IPS DF 19.7 (cell line): ENCODE results near the gene CREB5.

Source experiments
- DNase-seq: peaks from one replicate; pipeline ENCODE4 v3.0.0-alpha.2; 2013; ENCODE audit warnings: low read depth, low spot score

The CREB5 gene

DNA sequence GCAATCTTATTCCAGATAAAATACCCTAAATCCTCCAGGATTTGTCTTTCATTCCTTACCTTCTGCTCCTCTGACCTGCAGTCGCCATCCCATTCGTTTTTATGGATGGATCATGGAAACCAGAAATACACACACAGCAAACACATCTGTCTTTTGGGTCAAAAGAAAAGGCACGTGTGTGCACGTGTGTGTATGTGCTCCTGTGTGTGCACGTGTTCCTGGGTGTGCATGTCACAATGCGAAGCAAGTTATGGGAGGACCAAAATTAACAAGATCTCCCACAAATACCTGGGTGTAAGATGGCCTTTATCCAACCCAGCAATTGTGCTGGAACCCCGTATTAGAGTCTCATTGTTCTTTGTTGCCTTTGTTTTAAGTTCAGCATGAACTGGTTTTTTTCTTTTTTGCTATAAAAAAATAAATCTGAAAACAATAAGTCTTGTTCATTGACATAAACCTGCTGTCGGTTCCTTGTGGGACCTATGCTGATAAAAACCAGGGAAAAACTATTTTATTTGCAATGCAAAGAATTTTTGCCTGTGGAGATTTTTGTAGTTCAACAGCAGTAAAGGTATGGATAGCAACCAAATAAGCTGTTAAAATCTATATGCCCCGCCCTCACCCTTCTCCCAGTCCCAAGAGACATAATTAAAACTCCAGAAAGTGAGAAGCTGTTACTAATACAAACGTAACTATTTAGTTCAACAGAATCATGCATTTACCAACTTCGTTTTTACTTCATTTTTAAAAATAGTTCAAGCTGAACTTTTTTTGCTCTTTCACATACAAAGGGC, 229.6 kb downstream of the CREB5 start:
- DNase-seq: no peak

DNA sequence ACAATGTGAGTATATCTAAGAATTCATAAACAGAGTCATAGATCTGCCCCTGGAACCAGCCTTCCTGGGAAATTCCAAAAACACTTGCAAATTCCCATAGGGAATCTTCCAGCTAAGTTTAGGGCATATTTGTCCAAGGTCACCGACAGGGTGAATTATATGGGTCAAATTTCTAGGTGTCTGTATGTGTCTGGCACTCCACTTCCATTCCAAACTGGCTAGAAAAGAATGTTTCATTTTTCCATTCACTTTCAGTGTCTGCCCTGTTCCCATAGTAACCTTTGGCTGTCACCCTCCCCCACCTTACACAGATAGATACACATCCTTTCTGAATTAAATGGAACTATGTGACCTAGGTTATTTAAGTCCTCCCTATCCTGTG, 230.9 kb downstream of the CREB5 start:
- no peak for DNase-seq

DNA sequence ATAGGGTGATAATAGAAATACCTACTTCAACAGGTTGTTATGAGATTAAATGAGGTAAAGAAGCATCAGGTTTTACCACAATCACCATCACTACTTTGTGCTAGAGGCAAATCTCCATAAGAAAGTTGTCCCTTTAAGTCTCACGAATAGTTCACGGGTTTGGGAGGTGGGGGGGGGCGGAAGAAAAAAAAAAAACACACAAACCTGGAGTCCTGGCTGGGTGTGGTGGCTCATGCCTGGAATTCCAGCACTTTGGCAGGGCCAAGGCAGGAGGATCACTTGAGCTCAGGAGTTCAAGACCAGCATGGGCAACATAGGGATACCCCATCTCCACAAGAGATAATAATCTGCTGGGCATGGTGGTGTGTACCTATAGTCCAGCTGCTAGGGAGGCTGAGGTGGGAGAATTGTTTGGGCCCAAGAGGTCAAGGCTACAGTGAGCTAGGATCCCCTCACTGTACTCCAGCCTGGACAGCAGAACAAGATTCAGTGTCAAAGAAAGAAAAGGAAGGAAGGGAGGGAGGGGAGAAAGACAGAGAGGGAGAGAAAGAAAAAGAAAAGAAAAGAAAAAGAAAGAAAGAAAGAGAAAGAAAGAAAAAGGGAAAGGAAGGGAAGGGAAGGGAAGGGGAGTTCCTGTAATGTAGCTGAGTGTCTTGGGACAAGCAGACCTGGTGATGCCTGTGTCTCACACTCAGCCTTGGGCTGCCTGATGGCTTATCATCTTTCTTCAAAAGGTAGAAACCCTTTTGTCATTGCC, 231.4 kb downstream of the CREB5 start:
- DNase-seq: peak; percentile 35

DNA sequence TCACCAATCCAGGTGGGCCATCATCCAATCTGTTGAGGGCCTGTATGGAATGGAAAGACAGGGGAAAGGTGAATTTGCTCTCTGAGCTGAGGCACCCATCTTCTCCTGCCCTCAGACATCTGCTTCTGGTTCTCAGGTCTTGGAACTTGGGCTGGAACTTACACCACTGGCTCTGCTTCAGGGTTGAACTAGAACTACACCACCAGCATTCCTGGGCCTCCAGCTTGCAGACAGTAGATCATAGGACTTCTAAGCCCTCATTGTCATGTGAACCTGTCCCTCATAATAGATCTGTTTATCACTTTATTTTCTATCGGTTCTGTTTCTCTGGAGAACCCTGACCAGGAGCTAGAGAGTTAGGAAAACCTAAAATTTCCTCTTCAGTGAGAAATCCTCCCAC, 233.5 kb downstream of the CREB5 start:
- DNase-seq: no peak

DNA sequence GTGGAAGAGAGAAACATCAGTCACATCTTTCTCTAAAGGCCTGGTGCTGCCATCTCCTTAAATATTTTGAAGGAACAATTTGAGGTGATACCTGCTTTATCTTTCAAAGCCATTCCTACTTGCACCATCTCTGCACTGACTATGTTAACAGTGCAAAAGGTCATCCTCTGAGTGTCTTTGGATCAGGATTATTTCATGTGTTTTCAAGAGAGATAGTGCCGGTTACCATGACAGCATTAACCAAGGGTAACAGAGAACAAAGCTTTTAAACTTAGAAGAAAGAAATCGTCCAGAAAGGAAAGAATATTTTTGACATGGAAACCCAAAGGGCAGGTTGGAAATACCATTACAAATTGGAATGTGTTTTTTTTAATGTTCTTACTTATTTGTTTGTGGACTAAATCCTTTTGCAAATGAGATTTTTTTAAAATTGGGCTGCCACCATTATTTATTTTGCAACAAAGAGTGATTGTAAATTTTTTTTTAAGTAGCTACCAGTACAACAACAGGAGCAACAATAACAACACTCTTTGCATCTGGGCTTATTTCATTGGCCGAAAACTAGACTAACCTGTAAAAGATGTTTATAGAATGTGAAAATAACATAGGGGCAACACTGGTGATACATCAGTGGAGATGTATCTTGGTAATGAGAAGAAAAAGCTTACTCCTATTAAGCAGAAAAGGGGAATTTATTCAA, 234.2 kb downstream of the CREB5 start:
- no peak for DNase-seq

DNA sequence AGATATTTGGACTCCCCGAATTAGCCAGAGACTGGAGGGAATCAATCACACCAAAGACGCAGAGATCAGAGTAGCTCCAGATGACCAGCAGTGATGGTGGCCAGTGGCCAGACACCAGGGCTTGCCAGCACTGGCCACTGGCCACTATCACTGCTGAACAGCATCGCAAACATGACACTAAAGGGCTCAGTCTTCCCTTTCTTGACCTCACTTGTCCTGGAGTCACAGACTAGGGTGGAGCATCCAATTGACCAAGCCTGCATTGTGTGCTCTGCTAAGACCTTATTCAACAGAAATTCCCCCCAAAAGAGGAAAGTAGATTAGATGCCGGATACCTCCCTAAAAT, 234.7 kb downstream of the CREB5 start:
- DNase-seq: no peak

DNA sequence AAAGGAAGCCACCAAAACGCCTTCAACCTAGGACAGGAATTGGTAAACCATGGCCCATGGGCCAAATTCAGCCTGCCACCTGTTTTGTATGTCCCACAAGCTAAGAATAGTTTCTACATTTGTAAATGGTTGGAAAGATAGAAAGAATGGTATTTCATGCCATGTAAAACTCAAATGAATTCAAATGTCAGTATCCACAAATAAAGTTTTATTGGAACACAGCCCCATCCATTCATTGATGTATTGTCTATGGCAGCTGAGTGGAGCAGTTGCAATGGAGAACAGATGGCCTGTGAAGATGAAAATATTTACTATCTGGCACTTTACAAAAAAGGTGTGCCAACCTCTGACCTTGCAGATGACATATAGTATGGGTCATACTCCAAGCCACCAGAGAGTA, 236.9 kb downstream of the CREB5 start:
- no peak for DNase-seq

DNA sequence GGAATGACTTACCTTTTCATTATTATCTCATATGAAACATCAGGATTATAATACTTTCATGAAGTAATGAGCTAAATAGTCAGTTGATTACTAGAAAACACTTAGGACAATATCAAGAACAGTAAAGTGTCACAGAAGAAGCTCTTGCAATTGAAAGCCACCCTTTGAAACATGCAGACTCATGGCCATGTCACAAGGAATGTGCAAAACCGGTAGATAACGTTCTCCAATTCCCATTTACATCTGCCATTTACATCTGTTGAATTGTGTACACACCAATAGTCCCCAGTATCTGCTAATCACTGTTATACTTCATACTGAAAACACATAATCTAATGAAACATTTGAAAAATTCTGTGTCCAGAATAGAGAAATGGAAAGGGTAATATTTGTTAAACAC, 237.5 kb downstream of the CREB5 start:
- DNase-seq: no peak

DNA sequence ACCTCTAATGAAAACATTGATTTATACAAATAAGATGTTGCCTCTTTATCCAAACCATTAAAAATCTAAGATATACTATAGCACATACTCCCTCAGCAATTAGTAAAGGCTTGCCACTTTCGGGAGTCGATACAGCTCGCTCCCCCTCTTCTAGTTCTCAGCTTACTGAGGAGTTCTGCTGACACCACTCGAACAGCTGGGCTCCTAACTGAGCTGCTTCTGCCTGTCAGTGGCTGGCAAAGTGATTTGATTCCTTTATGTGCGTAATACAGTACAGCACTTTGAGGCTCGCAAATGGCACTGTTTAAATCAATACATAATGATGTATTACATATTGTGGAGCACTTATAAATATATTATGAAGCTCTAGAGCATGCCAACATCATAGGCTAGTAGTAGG, 241.8 kb downstream of the CREB5 start:
- DNase-seq: no peak

DNA sequence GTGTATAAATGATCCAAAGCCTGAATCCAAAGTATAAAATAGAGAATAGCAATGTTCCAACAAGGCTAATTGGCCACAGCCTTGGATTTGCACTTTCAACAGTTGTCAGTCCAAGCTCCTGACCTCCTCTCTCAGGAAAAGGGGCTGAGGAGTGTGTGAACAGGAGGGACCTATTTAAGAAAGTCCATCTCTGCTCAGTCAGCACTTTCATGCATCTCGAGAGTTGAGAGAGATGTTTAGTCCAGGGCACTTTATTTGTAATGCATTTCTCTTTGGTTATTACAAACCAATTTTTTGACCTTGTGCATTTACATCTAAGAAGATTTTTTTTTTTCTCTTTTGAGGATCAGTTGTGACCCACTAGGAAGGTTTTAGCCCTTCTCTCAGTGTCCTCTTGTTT, 244.2 kb downstream of the CREB5 start:
- no peak for DNase-seq

DNA sequence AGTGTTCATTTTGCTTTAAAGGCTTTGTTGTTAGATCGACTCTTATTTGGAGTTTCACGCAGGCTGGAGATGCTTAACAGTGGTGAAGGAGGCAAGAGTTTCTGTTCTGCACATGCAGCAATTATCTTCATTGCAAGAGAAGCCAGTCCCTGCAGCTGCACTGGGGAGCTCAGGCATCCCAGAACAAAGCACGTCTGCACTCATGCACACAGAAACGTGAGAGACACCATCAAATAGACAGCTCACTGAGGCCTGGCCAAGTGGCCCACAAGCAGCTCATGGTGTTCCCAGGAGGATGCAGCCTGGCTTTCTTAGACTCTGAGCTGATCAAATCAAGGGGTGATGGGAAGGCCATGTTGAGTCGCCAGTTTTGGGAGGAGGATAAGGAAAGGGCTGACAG, 246.1 kb downstream of the CREB5 start:
- DNase-seq: no peak

DNA sequence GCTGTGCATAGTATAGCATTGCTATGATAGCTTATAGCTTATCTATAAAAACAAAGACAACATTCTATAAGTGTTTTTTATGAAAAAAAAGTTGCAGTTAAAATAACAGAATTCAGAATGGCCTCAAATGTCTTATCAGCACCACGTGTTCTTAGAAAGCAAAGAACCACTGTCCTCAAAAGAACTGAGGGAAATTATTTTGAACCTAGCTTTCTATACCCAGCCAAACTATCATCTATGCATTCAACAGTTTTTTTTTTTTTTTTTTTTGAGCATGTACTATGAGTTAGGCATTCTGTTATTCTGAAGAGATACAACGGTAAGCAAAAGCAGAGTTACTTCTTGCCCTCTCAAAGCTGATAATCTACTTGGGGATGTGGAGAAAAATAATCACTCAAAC, 247.8 kb downstream of the CREB5 start:
- no peak for DNase-seq

DNA sequence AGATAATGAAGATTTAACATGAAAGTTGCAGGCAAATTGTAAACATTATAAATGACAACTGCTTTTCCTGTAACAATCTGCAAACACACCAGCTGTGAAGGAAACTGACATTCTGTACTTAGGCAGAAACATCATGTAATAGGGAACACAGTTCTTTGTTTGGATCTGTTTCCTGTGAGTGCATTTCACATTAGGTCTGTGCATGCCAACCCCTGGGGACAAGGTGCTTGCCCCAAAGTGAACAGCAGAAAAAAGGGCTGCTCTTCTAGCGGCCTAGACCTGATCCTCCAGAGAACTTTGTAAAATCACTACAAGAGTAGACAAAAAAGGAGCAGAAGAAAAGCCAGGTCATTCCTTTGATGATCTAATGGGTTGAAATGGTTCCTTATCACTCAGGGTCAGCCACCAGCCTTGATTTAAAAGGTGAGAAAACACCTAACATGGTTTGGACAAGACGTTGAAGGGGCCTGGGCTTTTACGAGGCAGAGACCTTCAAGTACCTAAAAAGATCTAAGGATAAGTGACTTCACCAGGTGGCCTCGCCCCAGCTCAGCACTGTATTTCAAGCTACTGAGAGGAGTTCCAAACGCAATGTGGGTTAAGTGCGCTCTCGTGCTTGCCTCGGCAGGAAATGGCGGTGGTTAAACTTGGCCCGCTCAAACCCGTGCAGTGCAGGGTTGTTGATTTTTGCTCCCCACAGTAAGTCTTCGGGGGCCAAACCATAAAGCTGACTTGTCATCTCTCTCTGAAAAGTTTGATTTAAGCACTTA, 249.7 kb downstream of the CREB5 start:
- DNase-seq: no peak

DNA sequence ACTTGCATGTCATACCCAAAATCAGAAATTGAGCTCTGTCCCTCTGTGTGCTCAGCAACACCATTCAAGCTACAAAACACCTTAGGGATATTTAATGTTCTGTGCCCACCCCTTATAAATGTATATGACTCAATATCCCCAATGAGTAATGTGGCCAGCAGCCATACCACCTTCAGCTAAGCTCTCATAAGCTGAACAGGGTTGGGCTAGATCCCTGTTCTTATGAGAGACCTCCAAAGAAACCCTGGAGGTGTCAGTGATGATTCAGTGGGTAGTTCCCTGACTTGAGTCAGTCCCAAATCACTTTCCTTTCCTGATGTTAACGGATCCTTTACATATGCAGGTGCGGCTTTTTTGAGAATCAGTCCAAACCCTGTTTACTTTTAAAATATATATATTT, 253.8 kb downstream of the CREB5 start:
- no peak for DNase-seq

DNA sequence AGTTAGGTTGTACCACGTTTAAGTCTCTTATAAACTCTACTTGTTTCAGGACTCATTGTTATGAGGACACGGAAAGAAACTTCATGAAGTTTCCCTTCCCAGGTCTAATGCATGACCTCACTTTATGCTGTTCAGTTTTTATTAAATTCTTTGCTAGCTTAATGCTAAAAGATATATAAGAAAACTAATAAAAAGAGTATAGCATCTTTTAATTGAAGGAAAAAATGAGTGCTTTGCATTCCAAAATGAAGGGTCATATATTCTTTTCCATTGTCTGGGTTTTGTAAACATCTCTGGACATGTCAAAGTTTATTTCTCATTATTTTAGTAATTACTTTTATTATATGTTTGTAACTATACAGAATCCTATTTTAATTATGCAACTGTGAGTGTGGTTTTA, 255.8 kb downstream of the CREB5 start:
- no peak for DNase-seq

DNA sequence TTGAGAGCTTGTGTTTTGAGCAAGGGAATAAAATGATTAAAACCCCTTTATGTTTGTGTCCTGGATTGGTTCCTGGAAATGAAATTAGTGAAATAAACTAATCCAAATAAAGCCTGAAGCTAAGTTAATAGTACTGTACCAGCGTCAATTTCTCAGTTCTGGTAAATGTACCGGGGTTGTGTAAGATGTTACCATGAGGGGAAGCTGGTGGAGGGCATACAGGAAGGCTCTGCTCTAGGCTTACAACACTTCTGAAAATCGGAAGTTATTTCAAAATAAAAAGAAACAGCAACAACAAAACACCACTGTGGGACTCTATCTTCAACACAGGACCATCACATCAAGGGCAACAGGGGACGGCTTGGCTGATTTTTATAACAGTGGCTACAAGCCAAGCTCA, 257.0 kb downstream of the CREB5 start:
- no peak for DNase-seq

DNA sequence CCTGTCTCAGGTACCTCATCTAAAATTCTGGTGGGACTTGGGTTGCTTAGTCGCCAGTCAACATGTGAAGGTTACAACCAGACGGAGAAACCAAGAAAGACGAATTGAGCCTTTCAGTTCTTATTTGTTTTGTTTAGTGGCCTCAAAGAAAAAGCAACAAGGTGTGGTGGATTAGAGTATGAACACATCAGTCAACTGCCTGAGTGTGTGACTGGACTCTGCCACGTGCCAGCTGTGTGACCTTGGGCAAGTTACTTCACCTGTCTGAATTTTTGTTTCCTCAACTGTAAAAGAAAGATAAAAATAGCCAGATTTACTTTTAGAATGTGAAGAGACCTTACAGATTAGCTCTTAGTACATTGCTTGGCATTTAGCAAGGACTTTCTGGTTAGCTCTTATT, 259.2 kb downstream of the CREB5 start:
- DNase-seq: no peak

DNA sequence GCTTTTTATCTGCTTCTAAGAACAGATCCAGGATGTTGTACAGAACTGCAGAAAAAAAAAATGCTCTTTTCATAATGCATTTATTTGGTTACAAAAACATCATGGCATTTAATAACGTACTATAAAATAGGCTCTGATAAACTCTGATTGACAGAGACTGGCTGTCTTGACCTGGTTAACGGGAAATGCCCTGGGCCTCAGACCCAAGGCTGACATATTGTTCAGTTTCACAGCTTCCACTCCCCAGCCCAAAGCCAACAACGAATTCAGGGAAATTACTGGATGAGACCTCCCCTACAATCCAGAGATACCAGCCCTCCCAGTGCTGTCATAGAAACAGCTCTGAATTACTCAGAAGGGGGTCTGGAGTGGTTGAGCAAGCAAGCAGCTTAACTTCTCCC, 260.1 kb downstream of the CREB5 start:
- no peak for DNase-seq

DNA sequence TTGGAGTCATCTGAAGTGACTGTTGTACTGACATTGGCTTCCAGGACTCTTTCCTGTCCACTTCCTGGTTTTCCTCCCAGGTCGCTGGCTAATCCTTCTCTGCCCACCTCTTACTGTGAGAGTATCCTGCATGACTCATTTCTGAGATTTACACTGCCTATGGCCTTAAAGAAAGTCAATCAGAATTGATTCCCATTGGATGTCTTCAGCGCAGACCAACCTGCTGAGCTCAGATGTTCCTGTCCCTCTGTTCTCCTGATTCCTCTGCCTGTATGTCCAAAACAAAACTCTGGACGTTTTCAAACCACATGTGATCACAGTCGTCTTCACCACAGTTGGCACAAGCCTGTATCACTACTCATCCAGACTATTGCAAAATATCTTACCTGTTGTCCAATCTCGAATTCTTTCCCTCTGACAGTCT, 262.1 kb downstream of the CREB5 start:
- DNase-seq: no peak

DNA sequence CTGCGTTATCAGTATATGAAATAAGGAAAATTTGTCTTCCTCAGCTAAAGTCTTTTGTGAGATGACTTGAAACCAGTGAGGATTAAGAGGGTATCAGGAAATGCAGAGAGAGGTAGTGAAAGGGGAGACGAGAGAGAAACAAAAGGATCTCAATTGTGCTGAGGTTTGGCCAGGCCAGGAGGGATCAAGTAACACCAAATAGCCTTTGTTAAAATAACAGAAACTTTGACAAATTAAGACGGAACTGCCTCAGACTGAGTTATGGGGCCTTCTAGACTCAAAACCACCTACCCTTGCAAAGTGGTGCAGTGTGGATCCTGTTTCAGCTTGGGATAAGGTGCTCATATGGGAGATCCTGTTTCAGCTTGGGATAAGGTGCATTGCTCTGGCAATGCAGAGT, 263.1 kb downstream of the CREB5 start:
- DNase-seq: no peak

DNA sequence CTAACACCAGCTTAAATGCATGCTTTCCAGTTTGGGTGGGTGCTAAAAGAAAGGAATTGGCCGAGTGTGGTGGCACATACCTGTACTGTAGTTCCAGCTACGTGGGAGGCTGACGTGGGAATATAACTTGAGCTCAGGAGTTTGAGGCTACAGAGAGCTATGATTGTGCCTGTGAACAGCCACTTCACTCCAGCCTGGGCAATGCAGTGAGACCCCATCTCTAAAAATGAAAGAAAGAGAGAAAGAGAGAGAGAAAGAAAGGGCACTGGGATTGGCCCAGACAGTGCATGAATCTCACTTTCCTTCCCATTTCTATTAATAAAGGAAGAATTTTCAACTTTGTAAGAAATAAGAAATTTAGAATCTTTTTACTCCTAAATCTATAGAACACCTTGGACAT, 265.4 kb downstream of the CREB5 start:
- no peak for DNase-seq

DNA sequence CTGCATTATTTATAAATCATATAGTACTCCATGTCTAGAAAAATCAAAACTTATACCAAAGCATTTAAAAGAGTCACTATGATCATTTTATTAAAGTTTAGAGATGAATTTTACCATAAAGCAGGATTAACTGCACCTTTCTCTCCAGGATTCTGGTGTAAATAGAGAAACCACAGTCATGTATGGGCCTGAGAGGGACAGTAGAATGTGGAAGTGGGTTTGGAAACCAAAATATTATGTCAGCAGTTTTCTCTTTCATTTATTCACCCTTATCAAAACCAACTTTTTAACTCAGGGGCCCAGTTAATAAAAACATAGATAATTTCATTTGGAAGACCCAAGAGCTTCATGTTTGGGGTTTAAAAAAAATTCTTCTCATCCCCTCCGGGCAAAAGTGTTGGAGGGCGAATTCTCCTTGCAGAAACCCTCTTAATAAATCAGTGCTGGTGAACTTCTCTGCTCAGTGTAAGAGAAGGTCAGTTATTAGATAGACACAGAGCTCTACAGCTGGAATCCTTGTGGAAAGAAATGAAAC, 266.2 kb downstream of the CREB5 start:
- DNase-seq: no peak
